HepG2 (cell line): ENCODE data around the gene ADCY1. TPM values are rescaled to one million over a fixed set of nuclear protein-coding genes. Genes with fewer than 3 reads are reported as not detected.

Source experiments
- ATAC-seq: fragments of 200-7000 bp; cut with Tn5 transposase; 3 replicates; pipeline ENCODE4 v1.9.1; 2020; ENCODE audit warnings: mild to moderate bottlenecking, moderate library complexity
- BruUV-seq: library from RNA; stranded (reverse); fragments of 400-500 nt; replicated peaks from 2 replicates; lab custom pipeline; 2021; lab: Mats Ljungman, UMichigan
- CTCF ChIA-PET: fragments of 300-600 bp; formaldehyde crosslinking; extraction: SDS; loops from one replicate; lab custom pipeline; 2021; ENCODE audit warnings: low total read pairs, inconsistent platforms, low intra/inter-chr PET ratio; lab: Yijun Ruan, JAX
- POLR2A ChIA-PET: fragments of 350-600 bp; sonication (Branson Sonifier 250); formaldehyde crosslinking; loops from one replicate; lab custom pipeline; 2020; ENCODE audit warnings: antibody characterized with exemption, inconsistent platforms; lab: Yijun Ruan, JAX
- DNase-seq: peaks from one replicate; pipeline ENCODE4 v3.0.0-alpha.2; 2015; ENCODE audit warnings: low spot score
- FAIRE-seq: peaks from 3 replicates; lab custom pipeline; 2011; peaks lifted over from hg19 to GRCh38; lab: Jason Lieb, UNC
- H2AFZ ChIP-seq: one replicate; pipeline ENCODE4 v1.6.1; 2011; ENCODE audit warnings: low read length, inconsistent platforms
- H3K27ac ChIP-seq: fragments of 300-600 bp; 3 replicates; pipeline ENCODE4 v1.8.0; 2011; ENCODE audit warnings: mixed run types, mild to moderate bottlenecking, mixed read lengths, low read length, inconsistent platforms; ENCODE audit not compliant: insufficient read depth; ENCODE audit errors: extremely low read length
- H3K27me3 ChIP-seq, 2 experiments: fragments of 200-600 bp in 1 of 2; 2 replicates in 1 of 2; 3 replicates in 1 of 2; pipeline versions ENCODE4 v1.6.0 to v1.8.0; 2011; ENCODE audit warnings: low read length in 2 of 2, mild to moderate bottlenecking in 2 of 2, moderate library complexity in 2 of 2, inconsistent platforms in 1 of 2; ENCODE audit not compliant: insufficient read depth in 2 of 2, control insufficient read depth in 1 of 2
- H3K36me3 ChIP-seq, 2 experiments: fragments of 200-600 bp in 1 of 2; replicated peaks in 1 of 2; 2 replicates in 1 of 2; 3 replicates in 1 of 2; pipeline versions ENCODE4 v1.5.1 to v1.8.0; 2011; ENCODE audit warnings: low read length in 2 of 2, inconsistent platforms in 1 of 2; ENCODE audit not compliant: insufficient read depth in 2 of 2, control insufficient read depth in 1 of 2
- H3K4me1 ChIP-seq: 2 replicates; pipeline ENCODE4 v1.5.1; 2012; ENCODE audit warnings: low read length, inconsistent platforms; ENCODE audit not compliant: insufficient read depth
- H3K4me2 ChIP-seq: 2 replicates; pipeline ENCODE4 v1.6.0; 2011; ENCODE audit warnings: low read depth, low read length, inconsistent platforms
- H3K4me3 ChIP-seq, 3 experiments: fragments of 200-600 bp in 1 of 3; sonication (generic), shearing (Covaris generic) in 1 of 3; replicated peaks in 1 of 3; 2 replicates each; pipeline ENCODE4 v1.5.1; 2011 to 2016; ENCODE audit warnings: low read length in 3 of 3, inconsistent platforms in 2 of 3, low read depth in 2 of 3, mild to moderate bottlenecking in 2 of 3, control low read depth in 1 of 3, mixed read lengths in 1 of 3; ENCODE audit not compliant: insufficient read depth in 1 of 3
- H3K79me2 ChIP-seq: one replicate; pipeline ENCODE4 v1.6.1; 2011; ENCODE audit warnings: low read length, inconsistent platforms; ENCODE audit not compliant: insufficient read depth
- H3K9ac ChIP-seq: 2 replicates; pipeline ENCODE4 v1.6.0; 2011; ENCODE audit warnings: mild to moderate bottlenecking, low read depth, low read length, inconsistent platforms; ENCODE audit not compliant: insufficient read depth
- H3K9me3 ChIP-seq: 2 replicates; pipeline ENCODE4 v1.5.1; 2012; ENCODE audit warnings: mild to moderate bottlenecking, low read length
- H4K20me1 ChIP-seq: 2 replicates; pipeline ENCODE4 v1.6.0; 2011; ENCODE audit warnings: inconsistent platforms, mild to moderate bottlenecking, low read length, moderate library complexity; ENCODE audit not compliant: insufficient read depth
- SKI ChIP-seq: fragments of 450-650 bp; IDR thresholded peaks from one replicate; pipeline ENCODE4 v1.6.1; 2018; ENCODE audit warnings: mild to moderate bottlenecking; ENCODE audit not compliant: partially characterized antibody
- TP53 ChIP-seq: sonication (generic); formaldehyde crosslinking; conservative IDR thresholded peaks from 2 replicates; pipeline ENCODE4 v1.4.0; 2020; ENCODE audit warnings: missing genetic modification reagents
- ZNF563 ChIP-seq: sonication (generic); formaldehyde crosslinking; IDR thresholded peaks from 2 replicates; pipeline ENCODE4 v1.8.0; 2022; ENCODE audit warnings: mild to moderate bottlenecking, moderate library complexity, missing genetic modification reagents
- WGBS: methylation state at CpG from one replicate; pipeline ENCODE4 v1.1.6; 2017; ENCODE audit warnings: low lambda C conversion rate; 5-methylcytosine and 5-hydroxymethylcytosine counted together
- in situ Hi-C: cut with HindIII; loops from 2 replicates; pipeline ENCODE4 v1.10.0; 2017; ENCODE audit warnings: low pct_unique_long_range_greater_than_20kb; ENCODE audit not compliant: extremely low pct_ligation_motif_present
- intact Hi-C: fragments of 100-400 bp; cut with micrococcal nuclease; formaldehyde crosslinking; loops from one replicate; pipeline ENCODE4 v1.10.0; 2022; ENCODE audit not compliant: unreplicated experiment
- polyA plus RNA-seq, 8 experiments: library from polyadenylated mRNA; depleted of rRNA in 3 of 8; stranded (reverse) in 7 of 8; unstranded in 1 of 8; fragments of >200 nt; fragmentation: Illumina TruSeq in 4 of 8; extraction: Trizol in 4 of 8; gene quantifications; 2 replicates each; pipeline versions ENCODE4 v1.2.1 to v1.2.3, GENCODE V29; 2011 to 2016; ENCODE audit warnings: low read depth in 4 of 8, missing spikeins in 1 of 8, mixed read lengths in 1 of 8; ENCODE audit not compliant: insufficient read depth in 1 of 8
- total RNA-seq, 5 experiments: library from RNA; depleted of rRNA; stranded (reverse); fragments of >200 nt; fragmentation: Illumina TruSeq; extraction: Trizol; gene quantifications; 2 replicates each; pipeline ENCODE4 v1.2.3, GENCODE V29; 2016; ENCODE audit warnings: low read depth in 1 of 5
- TF ChIP-seq, protein P1 (sequence below): sonication (generic); formaldehyde crosslinking; IDR thresholded peaks from 2 replicates; pipeline ENCODE4 v1.5.0; 2020; ENCODE audit warnings: mild to moderate bottlenecking, missing genetic modification reagents, moderate library complexity

ADCY1 gene
- total and polyA plus RNA-seq, 2 of the 13 experiments (the other 11 are each of a cell fraction or from before 2014, with no cell fraction given): 0.80 to 1.2 TPM

DNA sequence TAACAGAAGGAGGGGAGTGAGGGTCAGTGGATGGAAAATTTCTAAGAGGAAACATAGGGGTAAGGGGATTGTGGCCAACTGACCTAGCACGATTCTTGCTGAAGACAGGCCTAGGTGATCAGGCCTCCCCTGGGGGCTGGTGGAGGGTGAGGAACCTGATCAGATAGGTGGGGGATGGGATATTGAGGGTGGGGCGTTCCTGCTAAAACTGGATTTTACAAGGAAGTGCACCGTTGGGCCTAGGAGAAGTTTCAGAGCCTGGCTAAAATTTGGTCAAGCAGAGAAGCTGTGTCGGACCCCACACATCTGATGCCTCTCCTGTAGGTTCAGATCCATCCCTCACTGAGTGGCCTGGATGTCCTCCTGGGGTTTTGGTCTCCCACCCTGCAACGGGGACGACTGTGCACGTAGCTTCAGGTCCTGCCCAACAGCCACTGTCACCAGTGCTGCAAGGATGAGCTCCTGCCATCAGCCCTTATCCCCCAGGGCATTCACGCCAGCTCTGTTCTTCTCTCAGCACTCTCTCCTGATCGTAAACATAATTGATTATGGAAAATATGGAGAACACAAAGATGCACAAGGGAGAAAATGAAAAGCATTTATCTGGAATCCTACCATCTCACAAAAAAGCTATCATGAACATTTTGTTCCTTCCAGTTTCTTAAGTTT, 89.9 kb downstream of the ADCY1 start:
- no peak for ATAC-seq
- Histone ChIP-seq H3K9me3 (no peaks in the 10 kb centered on the region), H3K36me3 (no peaks in the 10 kb centered on the region), H3K4me2 (peak overlapping the region; percentile 12; the same call in 1 of the 2 replicates), H4K20me1 (no peaks in the 10 kb centered on the region), H3K79me2 (no peaks in the 10 kb centered on the region), H2AFZ (no peak overlapping the region), H3K27me3 (peaks cover 0 to 17% of the 10 kb centered on the region in 2 experiments; a peak in 1 of 5 replicates), H3K4me3 (no peak overlapping the region), H3K27ac (no peak overlapping the region), H3K4me1 (peaks cover 9% of the 10 kb centered on the region; the same call in 1 of the 2 replicates), H3K9ac (no peak overlapping the region)
- no peak for FAIRE-seq
- TF ChIP-seq TP53 (CRISPR knock-in tag) (no peak), ZNF563 (CRISPR knock-in tag) (0 out of 2 replicates have a peak, but pooled peaks have one; percentile 25)
- intact Hi-C loops: loop anchor here (1.0 to 5.0 kb wide), 3 partner anchors 88 to 512 kb away; no protein-coding TSS in a partner anchor
- ChIA-PET POLR2A (interaction anchor here (1.0 to 1.3 kb wide), 4 partner anchors 27 to 224 kb away, joined by 3 to 6 read pairs (median 4); partner anchors contain the start of gene IGFBP1), CTCF (interaction anchor here (2.4 kb wide), 1 partner anchor 190 kb away, joined by 19 read pairs; no protein-coding TSS in a partner anchor)
- no peak for DNase-seq
- whole genome bisulfite sequencing: 51% methylated on average over 5 of the region's 9 CpGs
- BruUV-seq: no TSS peak
- in situ Hi-C loops: loop anchor here (5.0 kb wide), 1 partner anchor 198 kb away; no protein-coding TSS in a partner anchor

DNA sequence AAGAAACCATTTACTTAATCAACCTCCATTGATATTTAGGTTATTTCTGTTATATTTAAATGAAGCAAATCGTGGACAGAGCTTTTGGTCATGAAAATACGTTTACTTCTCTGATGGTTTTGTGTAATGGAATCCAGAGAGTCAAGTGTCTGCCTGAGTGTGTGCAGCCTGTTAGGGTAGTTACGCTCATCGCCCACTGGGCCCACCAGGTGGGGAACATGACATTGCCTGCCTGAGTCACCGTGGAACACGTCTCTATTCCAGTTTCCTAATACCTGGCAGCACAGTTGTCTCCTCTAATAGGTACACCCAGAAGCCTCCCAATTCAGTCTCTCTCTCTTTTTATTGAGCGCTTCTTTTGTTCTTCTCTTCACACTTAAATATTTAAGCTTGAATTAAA, 91.0 kb downstream of the ADCY1 start:
- intact Hi-C loops: no loop called here
- POLR2A ChIA-PET: no interaction called here

More for the DNA sequence above, 91.0 kb downstream of the ADCY1 start:
- no TSS peak for BruUV-seq
- peaks cover 0 to 9% of the 10 kb centered on the region in 2 experiments; a peak in 1 of 5 replicates for H3K27me3 ChIP-seq
- TF ChIP-seq, protein P1, sequence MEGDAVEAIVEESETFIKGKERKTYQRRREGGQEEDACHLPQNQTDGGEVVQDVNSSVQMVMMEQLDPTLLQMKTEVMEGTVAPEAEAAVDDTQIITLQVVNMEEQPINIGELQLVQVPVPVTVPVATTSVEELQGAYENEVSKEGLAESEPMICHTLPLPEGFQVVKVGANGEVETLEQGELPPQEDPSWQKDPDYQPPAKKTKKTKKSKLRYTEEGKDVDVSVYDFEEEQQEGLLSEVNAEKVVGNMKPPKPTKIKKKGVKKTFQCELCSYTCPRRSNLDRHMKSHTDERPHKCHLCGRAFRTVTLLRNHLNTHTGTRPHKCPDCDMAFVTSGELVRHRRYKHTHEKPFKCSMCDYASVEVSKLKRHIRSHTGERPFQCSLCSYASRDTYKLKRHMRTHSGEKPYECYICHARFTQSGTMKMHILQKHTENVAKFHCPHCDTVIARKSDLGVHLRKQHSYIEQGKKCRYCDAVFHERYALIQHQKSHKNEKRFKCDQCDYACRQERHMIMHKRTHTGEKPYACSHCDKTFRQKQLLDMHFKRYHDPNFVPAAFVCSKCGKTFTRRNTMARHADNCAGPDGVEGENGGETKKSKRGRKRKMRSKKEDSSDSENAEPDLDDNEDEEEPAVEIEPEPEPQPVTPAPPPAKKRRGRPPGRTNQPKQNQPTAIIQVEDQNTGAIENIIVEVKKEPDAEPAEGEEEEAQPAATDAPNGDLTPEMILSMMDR (CRISPR knock-in tag): peak; percentile 16; the same call in 1 of the 2 replicates
- no peak for TF ChIP-seq SKI
- TF ChIP-seq, all 625 proteins: peak for 1
- in situ Hi-C loops: no loop called here
- Histone ChIP-seq H3K4me1 (peaks cover 9% of the 10 kb centered on the region; the same call in 1 of the 2 replicates), H3K4me2 (no peak overlapping the region), H3K9ac (no peak overlapping the region), H2AFZ (no peak overlapping the region), H3K9me3 (no peaks in the 10 kb centered on the region), H4K20me1 (no peaks in the 10 kb centered on the region), H3K36me3 (no peaks in the 10 kb centered on the region), H3K79me2 (no peaks in the 10 kb centered on the region), H3K4me3 (no peak overlapping the region), H3K27ac (no peak overlapping the region)
- ATAC-seq (no peak), DNase-seq (no peak), FAIRE-seq (no peak)
- WGBS: 43% methylated on average over 7 of the region's 7 CpGs
- CTCF ChIA-PET: no interaction called here
